NCI-H345 treated with DMSO at 0.1 percent for 48 hours (cell line): ENCODE data around the gene NKIRAS1.
"Not testable (repeated sequence)": the region's sequence is repeated elsewhere in the genome, so short reads cannot be mapped to it uniquely, and the experiment has no call there.

Source experiments
- DNase-seq: peaks from one replicate; lab custom pipeline; 2025; ENCODE audit not compliant: unreplicated experiment; lab: John Stamatoyannopoulos, UW

Gene NKIRAS1

GRCh38 chr3:23911397-23911796 is 5.4 kb downstream of the NKIRAS1 start:
- DNase-seq: no peak

- DNase-seq: no peak
Measured at GRCh38 chr3:23909341-23909740, 7.4 kb downstream of the NKIRAS1 start.

GRCh38 chr3:23904545-23904944 is 12.2 kb downstream of the NKIRAS1 start:
- no peak for DNase-seq

- no peak for DNase-seq
Measured at GRCh38 chr3:23900744-23901143, 16.0 kb downstream of the NKIRAS1 start.

- no peak for DNase-seq
Measured at GRCh38 chr3:23895181-23895580, 21.6 kb downstream of the NKIRAS1 start.

GRCh38 chr3:23894254-23895061 is 22.3 kb downstream of the NKIRAS1 start:
- DNase-seq: no peak

- DNase-seq: no peak
Measured at GRCh38 chr3:23889950-23890349, 26.8 kb downstream of the NKIRAS1 start.

- DNase-seq: no peak
Measured at GRCh38 chr3:23889386-23889785, 27.4 kb downstream of the NKIRAS1 start.

- DNase-seq: no peak
Measured at GRCh38 chr3:23888617-23889228, 28.1 kb downstream of the NKIRAS1 start.

- no peak for DNase-seq
Measured at GRCh38 chr3:23886311-23886710, 30.5 kb downstream of the NKIRAS1 start.

GRCh38 chr3:23885210-23885609 is 31.6 kb downstream of the NKIRAS1 start:
- no peak for DNase-seq

GRCh38 chr3:23884481-23884880 is 32.3 kb downstream of the NKIRAS1 start:
- DNase-seq: no peak

- DNase-seq: no peak
Measured at GRCh38 chr3:23882487-23882918, 34.3 kb downstream of the NKIRAS1 start.

GRCh38 chr3:23881993-23882392 is 34.8 kb downstream of the NKIRAS1 start:
- not testable (repeated sequence) for DNase-seq

- no peak for DNase-seq
Measured at GRCh38 chr3:23880703-23881339, 36.0 kb downstream of the NKIRAS1 start.

- DNase-seq: no peak
Measured at GRCh38 chr3:23879485-23879884, 37.3 kb downstream of the NKIRAS1 start.

GRCh38 chr3:23877329-23877980 is 39.3 kb downstream of the NKIRAS1 start:
- DNase-seq: no peak

GRCh38 chr3:23876923-23877322 is 39.9 kb downstream of the NKIRAS1 start:
- no peak for DNase-seq

- no peak for DNase-seq
Measured at GRCh38 chr3:23875113-23875725, 41.6 kb downstream of the NKIRAS1 start.

- no peak for DNase-seq
Measured at GRCh38 chr3:23874359-23875112, 42.3 kb downstream of the NKIRAS1 start.
